A549 (cell line): ENCODE results near the gene SLC2A6.

Experiments
- CHD4 ChIP-seq: fragments of 200-600 bp; sonication (generic); IDR thresholded peaks from 2 replicates; pipeline ENCODE4 v1.6.1; 2016; ENCODE audit warnings: antibody characterized with exemption, mild to moderate bottlenecking, borderline replicate concordance
- EP300 ChIP-seq, 2 experiments: fragments of >200 bp; sonication (Bioruptor Twin); formaldehyde crosslinking; IDR thresholded peaks; 2 replicates in 1 of 2; 3 replicates in 1 of 2; pipeline ENCODE4 v1.6.1; 2016 to 2017
- GATA3 ChIP-seq: IDR thresholded peaks from 2 replicates; pipeline ENCODE4 v1.6.1; 2012; ENCODE audit warnings: borderline replicate concordance
- KDM1A ChIP-seq: fragments of 200-600 bp; sonication (generic); IDR thresholded peaks from 2 replicates; pipeline ENCODE4 v1.6.1; 2016; ENCODE audit warnings: low read depth, mild to moderate bottlenecking
- MAZ ChIP-seq: fragments of 150-350 bp; IDR thresholded peaks from 2 replicates; pipeline ENCODE4 v1.6.1; 2014; ENCODE audit warnings: antibody characterized with exemption, low read depth, low read length, borderline replicate concordance
- POLR2A ChIP-seq: IDR thresholded peaks from 2 replicates; pipeline ENCODE4 v1.6.1; 2012; ENCODE audit warnings: mild to moderate bottlenecking, low read length
- RCOR1 ChIP-seq: fragments of 150-350 bp; IDR thresholded peaks from 2 replicates; pipeline ENCODE4 v1.6.1; 2014; ENCODE audit warnings: antibody characterized with exemption, low read length, low read depth
- REST ChIP-seq: fragments of 200-600 bp; sonication (generic); IDR thresholded peaks from 2 replicates; pipeline ENCODE4 v1.6.1; 2016; ENCODE audit warnings: antibody characterized with exemption, mild to moderate bottlenecking, moderate library complexity
- SREBF2 ChIP-seq: fragments of 450-650 bp; IDR thresholded peaks from 2 replicates; pipeline ENCODE4 v1.6.1; 2014; ENCODE audit warnings: mild to moderate bottlenecking, moderate library complexity
- TF ChIP-seq, protein P1 (sequence below): fragments of >200 bp; sonication (Bioruptor Twin); formaldehyde crosslinking; IDR thresholded peaks from 3 replicates; pipeline ENCODE4 v1.5.1; 2016
- TF ChIP-seq, protein P2 (sequence below): IDR thresholded peaks from 2 replicates; pipeline ENCODE4 v1.6.1; 2012
- TF ChIP-seq, protein P3 (sequence below): fragments of 250-450 bp; sonication (Bioruptor Pico); IDR thresholded peaks from 2 replicates; pipeline ENCODE4 v1.5.0; 2021; ENCODE audit warnings: mild to moderate bottlenecking, moderate library complexity, borderline replicate concordance

DNA sequence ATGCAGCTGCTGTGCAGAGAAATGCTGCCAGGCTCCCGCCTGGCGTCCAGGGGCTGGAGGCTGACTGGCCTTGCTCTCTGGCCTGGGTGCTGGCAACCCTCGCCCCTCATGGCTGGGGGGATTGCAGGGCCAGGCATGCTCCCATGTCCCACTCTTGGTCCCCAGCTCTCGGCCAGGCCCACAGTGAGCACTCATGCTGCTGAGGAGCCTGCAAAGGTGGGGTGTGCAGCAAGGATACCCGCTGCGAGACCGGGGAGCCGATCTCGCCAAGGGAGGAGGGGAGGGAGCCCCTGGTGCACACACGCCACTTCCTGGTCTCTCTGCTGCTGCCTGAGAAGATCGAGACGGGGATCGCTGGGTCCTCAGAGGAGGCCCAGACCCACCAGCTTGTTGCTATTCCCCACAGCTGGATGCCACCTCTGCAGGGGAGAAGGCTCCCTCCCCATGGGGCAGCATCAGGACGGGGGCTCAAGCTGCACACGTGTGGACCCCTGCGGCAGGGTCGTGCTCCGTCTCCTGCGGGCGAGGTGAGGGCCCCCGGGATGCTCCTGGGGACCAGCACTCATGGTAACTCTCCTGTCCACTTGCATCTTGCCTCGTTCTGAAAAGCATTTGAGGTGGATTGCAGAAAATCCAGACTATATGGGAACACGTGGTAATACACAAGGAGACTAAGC lies 33.5 kb downstream of the SLC2A6 start:
- TF ChIP-seq REST (no peak), POLR2A (no peak), MAZ (no peak), SREBF2 (no peak), EP300 (IDR thresholded peaks at IDR 0.05) (no peak), RCOR1 (no peak), GATA3 (no peak), CHD4 (no peak), KDM1A (no peak)
- TF ChIP-seq, protein P1, sequence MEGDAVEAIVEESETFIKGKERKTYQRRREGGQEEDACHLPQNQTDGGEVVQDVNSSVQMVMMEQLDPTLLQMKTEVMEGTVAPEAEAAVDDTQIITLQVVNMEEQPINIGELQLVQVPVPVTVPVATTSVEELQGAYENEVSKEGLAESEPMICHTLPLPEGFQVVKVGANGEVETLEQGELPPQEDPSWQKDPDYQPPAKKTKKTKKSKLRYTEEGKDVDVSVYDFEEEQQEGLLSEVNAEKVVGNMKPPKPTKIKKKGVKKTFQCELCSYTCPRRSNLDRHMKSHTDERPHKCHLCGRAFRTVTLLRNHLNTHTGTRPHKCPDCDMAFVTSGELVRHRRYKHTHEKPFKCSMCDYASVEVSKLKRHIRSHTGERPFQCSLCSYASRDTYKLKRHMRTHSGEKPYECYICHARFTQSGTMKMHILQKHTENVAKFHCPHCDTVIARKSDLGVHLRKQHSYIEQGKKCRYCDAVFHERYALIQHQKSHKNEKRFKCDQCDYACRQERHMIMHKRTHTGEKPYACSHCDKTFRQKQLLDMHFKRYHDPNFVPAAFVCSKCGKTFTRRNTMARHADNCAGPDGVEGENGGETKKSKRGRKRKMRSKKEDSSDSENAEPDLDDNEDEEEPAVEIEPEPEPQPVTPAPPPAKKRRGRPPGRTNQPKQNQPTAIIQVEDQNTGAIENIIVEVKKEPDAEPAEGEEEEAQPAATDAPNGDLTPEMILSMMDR, result no peak
- TF ChIP-seq, protein P2, sequence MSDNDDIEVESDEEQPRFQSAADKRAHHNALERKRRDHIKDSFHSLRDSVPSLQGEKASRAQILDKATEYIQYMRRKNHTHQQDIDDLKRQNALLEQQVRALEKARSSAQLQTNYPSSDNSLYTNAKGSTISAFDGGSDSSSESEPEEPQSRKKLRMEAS, result no peak
- TF ChIP-seq, protein P3, sequence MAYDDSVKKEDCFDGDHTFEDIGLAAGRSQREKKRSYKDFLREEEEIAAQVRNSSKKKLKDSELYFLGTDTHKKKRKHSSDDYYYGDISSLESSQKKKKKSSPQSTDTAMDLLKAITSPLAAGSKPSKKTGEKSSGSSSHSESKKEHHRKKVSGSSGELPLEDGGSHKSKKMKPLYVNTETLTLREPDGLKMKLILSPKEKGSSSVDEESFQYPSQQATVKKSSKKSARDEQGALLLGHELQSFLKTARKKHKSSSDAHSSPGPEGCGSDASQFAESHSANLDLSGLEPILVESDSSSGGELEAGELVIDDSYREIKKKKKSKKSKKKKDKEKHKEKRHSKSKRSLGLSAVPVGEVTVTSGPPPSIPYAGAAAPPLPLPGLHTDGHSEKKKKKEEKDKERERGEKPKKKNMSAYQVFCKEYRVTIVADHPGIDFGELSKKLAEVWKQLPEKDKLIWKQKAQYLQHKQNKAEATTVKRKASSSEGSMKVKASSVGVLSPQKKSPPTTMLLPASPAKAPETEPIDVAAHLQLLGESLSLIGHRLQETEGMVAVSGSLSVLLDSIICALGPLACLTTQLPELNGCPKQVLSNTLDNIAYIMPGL, result no peak
